ENCODE measurements around the gene ARMH1. TPM values are rescaled to one million over a fixed set of nuclear protein-coding genes. Genes with fewer than 3 reads are reported as not detected.
"Not testable (repeated sequence)": the region's sequence is repeated elsewhere in the genome, so short reads cannot be mapped to it uniquely, and the experiment has no call there.

ARMH1 gene
- total and polyA plus RNA-seq, 10 donors: 12.2 to 86.0 (median 20.8) TPM

DNA sequence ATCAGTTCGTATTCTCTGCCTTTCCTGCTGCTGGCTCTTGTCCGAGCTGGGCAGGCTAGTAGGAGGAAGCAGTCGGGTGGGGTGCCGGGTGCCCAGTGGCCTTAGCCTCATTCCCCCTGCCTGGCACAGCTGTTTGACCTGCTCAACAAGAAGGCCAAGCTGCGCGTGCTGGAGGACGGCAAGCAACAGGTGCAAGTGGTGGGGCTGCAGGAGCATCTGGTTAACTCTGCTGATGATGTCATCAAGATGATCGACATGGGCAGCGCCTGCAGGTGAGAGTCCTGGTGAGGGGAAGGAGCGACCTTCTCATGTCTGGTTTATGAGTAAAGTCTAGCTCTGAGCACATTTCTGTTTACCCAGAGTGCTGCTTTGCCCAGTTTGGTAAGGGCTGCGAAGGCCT, 84.6 kb downstream of the ARMH1 start:
- peaks cover 0 to 100% (median 0%) of the 10 kb centered on the region in 6 donors for H3K36me3 ChIP-seq
- TF ChIP-seq POLR2AphosphoS5 (IDR thresholded peaks at IDR 0.05) (no peak), POLR2A (IDR thresholded peaks at IDR 0.05) (no peak)
- 84 to 96% (median 88%) methylated on average over 11 of the region's 11 CpGs for WGBS, 5 donors

DNA sequence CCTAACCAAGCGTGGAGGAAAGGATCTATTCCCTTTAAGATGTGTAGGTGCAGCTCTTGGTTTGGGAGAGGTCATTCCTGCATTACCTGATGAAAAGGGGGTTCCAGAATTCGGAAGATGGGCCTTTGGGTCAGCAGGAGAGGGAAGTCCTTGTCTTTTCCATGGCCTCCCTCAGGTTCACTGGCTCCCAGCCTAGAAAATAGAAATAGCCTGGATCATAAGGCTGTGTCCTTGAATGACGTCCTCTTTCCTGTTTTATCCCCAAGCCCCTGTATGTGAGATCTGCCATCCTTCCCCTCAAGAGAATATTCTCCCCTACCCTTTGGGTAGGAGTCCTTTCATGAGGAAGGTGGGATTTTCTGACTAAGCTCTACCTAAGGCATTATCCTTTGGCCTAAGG, 86.4 kb downstream of the ARMH1 start:
- intact Hi-C loops (cut with DNase I; ENCODE audit: low total_unique reads): no loop called here
- no peak overlapping the region for H3K4me3 ChIP-seq
- H3K36me3 ChIP-seq: peaks cover 0 to 99% (median 0%) of the 10 kb centered on the region in 6 donors
- H3K4me1 ChIP-seq: peaks cover 0 to 7% (median 4%) of the 10 kb centered on the region in 6 donors
- WGBS, 5 donors: 81 to 95% (median 84%) methylated on average over 3 of the region's 3 CpGs
- H3K9me3 ChIP-seq: no peaks in the 10 kb centered on the region
- TF ChIP-seq, protein P1, sequence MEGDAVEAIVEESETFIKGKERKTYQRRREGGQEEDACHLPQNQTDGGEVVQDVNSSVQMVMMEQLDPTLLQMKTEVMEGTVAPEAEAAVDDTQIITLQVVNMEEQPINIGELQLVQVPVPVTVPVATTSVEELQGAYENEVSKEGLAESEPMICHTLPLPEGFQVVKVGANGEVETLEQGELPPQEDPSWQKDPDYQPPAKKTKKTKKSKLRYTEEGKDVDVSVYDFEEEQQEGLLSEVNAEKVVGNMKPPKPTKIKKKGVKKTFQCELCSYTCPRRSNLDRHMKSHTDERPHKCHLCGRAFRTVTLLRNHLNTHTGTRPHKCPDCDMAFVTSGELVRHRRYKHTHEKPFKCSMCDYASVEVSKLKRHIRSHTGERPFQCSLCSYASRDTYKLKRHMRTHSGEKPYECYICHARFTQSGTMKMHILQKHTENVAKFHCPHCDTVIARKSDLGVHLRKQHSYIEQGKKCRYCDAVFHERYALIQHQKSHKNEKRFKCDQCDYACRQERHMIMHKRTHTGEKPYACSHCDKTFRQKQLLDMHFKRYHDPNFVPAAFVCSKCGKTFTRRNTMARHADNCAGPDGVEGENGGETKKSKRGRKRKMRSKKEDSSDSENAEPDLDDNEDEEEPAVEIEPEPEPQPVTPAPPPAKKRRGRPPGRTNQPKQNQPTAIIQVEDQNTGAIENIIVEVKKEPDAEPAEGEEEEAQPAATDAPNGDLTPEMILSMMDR (IDR thresholded peaks at IDR 0.05 in 8 of 11, conservative IDR thresholded peaks at IDR 0.05 in 3 of 11): no peak
- no peak for TF ChIP-seq POLR2AphosphoS5 (IDR thresholded peaks at IDR 0.05)
- TF ChIP-seq POLR2A (IDR thresholded peaks at IDR 0.05): no peak
- no peak overlapping the region for H3K27ac ChIP-seq
- DNase-seq: no peak
- H3K27me3 ChIP-seq (replicated peaks in 1 of 7): no peaks in the 10 kb centered on the region

More for the DNA sequence above, 84.6 kb downstream of the ARMH1 start:
- Histone ChIP-seq H3K4me1 (peaks cover 0 to 7% (median 4%) of the 10 kb centered on the region in 6 donors), H3K27ac (no peak overlapping the region), H3K4me3 (no peak overlapping the region), H3K9me3 (no peaks in the 10 kb centered on the region), H3K27me3 (replicated peaks in 1 of 7) (no peaks in the 10 kb centered on the region)
- no peak for DNase-seq
- intact Hi-C loops (cut with DNase I; ENCODE audit: low total_unique reads): no loop called here

DNA sequence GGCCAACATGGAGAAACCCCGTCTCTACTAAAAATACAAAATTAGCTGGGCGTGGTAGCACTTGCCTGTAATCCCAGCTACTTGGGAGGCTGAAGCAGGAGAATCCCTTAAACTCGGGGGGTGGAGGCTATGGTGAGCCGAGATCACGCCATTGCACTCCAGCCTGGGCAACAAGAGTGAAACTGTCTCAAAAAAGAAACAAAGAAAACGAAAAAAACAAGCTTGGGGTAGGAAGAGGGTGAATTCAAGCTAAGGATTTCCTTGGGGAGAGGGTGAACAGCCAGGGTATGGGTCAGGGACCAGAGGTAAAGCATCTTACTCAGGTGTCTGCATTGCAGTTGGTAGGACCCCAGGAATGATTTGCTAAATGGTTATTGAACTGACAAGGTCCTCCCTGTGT, 91.9 kb downstream of the ARMH1 start:
- H3K27me3 ChIP-seq (replicated peaks in 1 of 7); H3K9me3 ChIP-seq; H3K27ac ChIP-seq; DNase-seq; H3K4me3 ChIP-seq; intact Hi-C loops (cut with DNase I; ENCODE audit: low total_unique reads); H3K4me1 ChIP-seq: not testable (repeated sequence)
- 92 to 97% (median 96%) methylated on average over 6 of the region's 6 CpGs for WGBS, 5 donors
- peaks cover 0 to 74% (median 4%) of the 10 kb centered on the region in 6 donors for H3K36me3 ChIP-seq

Small RNA genes lying within 50 kb of the gene (small RNA-seq; reads per million reads assigned to genes)
- gene RNU5D-1: 1.7 to 8.9 (median 3.4) reads per million in 4 donors
- gene RNU5F-1: 1.2 to 4.4 (median 2.0) reads per million in 4 donors

Other genes starting within 250 kb of the ARMH1 start
- gene TMEM53, start 233 bp upstream of the ARMH1 start, total RNA-seq: 1 to 10 TPM; 4.3 to 7.5 (median 5.4) TPM
- gene TMEM53, start 233 bp upstream of the ARMH1 start, polyA plus RNA-seq: 1 to 10 TPM; 4.9 to 5.7 (median 5.5) TPM
- gene RNU5D-1, start 56.5 kb downstream of the ARMH1 start, total RNA-seq: not detected
- gene RNU5D-1, start 56.5 kb downstream of the ARMH1 start, polyA plus RNA-seq: not detected
- gene KIF2C, start 65.1 kb downstream of the ARMH1 start, total RNA-seq: 1 to 10 TPM; 1.6 to 6.6 (median 5.0) TPM
- 1 to 10 TPM; 1.4 to 7.6 (median 2.9) TPM for gene KIF2C, start 65.1 kb downstream of the ARMH1 start, polyA plus RNA-seq
- gene RPS8, start 100.8 kb downstream of the ARMH1 start, total RNA-seq: 1,000 to 10,000 TPM; 1,626 to 2,405 (median 2,159) TPM
- gene RPS8, start 100.8 kb downstream of the ARMH1 start, polyA plus RNA-seq: 1,000 to 10,000 TPM; 4,436 to 6,194 (median 5,972) TPM
- under 1 TPM in 4 of 7 donors, not detected in 3; 0.16 to 0.61 (median 0.30) TPM for gene BEST4, start 113.5 kb downstream of the ARMH1 start, total RNA-seq
- under 1 TPM; 0.32 to 0.89 (median 0.80) TPM for gene BEST4, start 113.5 kb downstream of the ARMH1 start, polyA plus RNA-seq
- gene PLK3, start 125.7 kb downstream of the ARMH1 start, total RNA-seq: 10 to 100 TPM; 22.0 to 51.7 (median 33.1) TPM
- 10 to 100 TPM; 14.7 to 24.6 (median 24.3) TPM for gene PLK3, start 125.7 kb downstream of the ARMH1 start, polyA plus RNA-seq
- 1 to 10 TPM in 2 of 7 donors, under 1 TPM in 2, not detected in 3; 0.82 to 2.1 (median 1.1) TPM for gene DYNLT4, start 132.6 kb downstream of the ARMH1 start, total RNA-seq
- under 1 TPM; 0.15 to 0.58 (median 0.22) TPM for gene DYNLT4, start 132.6 kb downstream of the ARMH1 start, polyA plus RNA-seq
- gene BTBD19, start 133.8 kb downstream of the ARMH1 start, total RNA-seq: 10 to 100 TPM in 1 of 7 donors, 1 to 10 TPM in 6; 2.8 to 11.9 (median 7.3) TPM
- gene BTBD19, start 133.8 kb downstream of the ARMH1 start, polyA plus RNA-seq: 1 to 10 TPM in 2 of 3 donors, under 1 TPM in 1; 0.73 to 5.5 (median 1.1) TPM
- 1 to 10 TPM; 1.0 to 1.5 (median 1.2) TPM for gene PTCH2, start 168.5 kb downstream of the ARMH1 start, total RNA-seq
- gene PTCH2, start 168.5 kb downstream of the ARMH1 start, polyA plus RNA-seq: 1 to 10 TPM in 2 of 3 donors, under 1 TPM in 1; 0.56 to 1.6 (median 1.3) TPM

All from spleen (tissue), 11 donors.